HG02759 (cell line): ENCODE results near the gene CXCL1.

Experiments
- ATAC-seq: cut with Tn5 transposase; IDR thresholded peaks from one replicate; pipeline ENCODE4 v1.9.1; 2021; ENCODE audit warnings: mild to moderate bottlenecking, moderate library complexity; ENCODE audit not compliant: unreplicated experiment

CXCL1 gene

DNA sequence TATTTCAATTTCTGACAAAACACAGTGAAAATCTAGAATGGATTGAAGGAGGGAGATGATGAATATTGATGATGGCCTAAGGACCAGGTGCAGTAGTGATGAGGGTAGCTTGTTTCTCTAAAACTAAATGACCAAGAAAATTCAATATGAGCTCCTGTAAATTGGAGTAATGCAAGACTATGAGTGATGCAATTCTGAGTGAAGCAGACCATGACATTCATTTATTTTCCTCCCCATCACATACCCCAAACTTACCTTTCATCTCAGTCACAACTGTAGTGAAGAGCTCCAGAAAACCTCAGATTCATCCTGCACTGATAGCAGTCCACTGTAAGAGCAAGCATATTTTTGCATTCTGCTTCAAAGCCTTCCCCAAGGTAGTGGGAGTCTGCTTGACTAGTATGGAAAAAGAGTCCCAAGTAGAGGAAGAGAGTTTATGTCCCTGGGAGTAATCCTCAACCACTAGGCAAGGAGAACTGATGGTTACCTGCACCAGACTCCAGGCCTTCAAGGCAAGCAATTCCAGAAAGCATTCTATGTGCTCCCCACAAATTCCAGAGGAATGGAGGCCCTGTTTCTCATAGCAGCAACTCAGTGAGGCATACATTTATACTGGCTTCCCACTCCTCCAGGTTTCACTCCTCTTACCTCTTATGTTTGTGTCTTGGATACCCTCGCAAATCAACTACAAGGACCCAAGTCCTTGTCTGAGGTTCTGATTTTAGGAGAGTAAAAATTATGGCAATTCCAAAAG, 47.2 kb downstream of the CXCL1 start:
- ATAC-seq, result no peak

DNA sequence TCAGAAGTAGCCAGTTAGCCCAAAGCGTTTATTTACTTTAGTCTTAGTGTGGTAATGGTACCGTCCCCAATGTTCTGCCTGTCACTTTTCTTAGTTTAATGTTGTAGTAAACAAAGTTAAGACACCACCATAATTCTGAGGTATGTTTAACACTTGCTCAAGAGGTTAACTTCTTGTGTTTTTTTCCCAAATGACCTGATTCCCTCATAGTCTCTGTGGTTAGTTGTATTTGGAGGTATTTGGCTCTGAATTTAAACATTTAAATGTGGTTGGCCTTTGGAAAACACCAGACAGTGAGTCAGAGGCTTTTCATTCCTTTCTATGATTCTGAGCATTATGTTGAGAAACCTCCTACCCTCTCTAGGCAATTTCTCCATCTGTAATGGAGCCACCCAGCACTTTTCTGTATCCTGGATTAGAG, 47.9 kb downstream of the CXCL1 start:
- ATAC-seq, result no peak

DNA sequence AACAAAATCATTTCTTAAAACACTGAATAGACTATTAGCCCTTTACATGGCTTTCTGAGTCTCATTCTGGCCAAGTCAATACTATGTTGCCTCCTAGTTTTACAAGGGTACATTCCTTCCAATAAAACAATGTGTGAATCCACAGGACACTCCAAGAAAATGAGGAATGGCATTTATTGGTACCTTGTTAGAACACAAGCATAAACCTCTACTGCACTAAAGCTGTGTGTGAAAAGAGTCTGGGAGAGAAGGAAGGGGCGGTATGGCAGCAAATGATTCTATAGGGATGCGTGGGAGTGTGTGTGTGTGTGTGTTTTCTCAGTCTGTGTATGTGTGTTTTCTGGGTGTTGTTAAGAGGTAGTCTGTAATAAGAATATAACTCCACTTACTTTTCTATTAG, 48.9 kb downstream of the CXCL1 start:
- ATAC-seq, result no peak

DNA sequence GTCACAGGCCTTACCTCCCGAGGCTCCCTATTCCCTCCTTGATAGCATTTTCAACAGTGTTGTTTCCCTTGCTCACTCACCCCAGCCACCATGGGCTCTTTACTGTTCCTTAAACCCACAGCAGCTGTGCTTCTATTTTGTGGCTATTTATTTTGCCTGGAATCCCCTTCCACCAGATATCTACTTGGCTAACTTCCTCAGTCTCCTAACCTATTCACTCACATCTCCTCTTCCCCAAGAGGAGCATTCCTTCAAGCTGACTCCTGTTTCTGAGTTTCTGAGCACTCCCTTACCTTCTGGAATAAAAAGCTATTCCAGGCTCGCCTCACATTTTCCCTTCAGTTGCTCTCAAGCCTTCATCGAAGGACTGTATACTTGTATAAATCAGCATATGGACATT, 50.5 kb downstream of the CXCL1 start:
- ATAC-seq, result no peak
